ENCODE measurements around the gene PCDHAC1.

Gene PCDHAC1

GRCh38 chr5:140934964-140935606, 9.0 kb downstream of the PCDHAC1 start:
- DNase-seq (ENCODE audit: low spot score in 2 of 2) = no peak
- Mint-ChIP-seq H3K9me3 (no peaks in the 10 kb centered on the region), H3K36me3 (ENCODE audit: insufficient read depth) (no peaks in the 10 kb centered on the region), H3K4me3 (no peak overlapping the region), H3K4me1 (no peaks in the 10 kb centered on the region), H3K27me3 (peaks cover 6% of the 10 kb centered on the region), H3K27ac (ENCODE audit: low read depth) (no peak overlapping the region)
- no peak for ATAC-seq (replicated peaks; ENCODE audit: extremely low read depth, poor library complexity, severe bottlenecking)

DNA sequence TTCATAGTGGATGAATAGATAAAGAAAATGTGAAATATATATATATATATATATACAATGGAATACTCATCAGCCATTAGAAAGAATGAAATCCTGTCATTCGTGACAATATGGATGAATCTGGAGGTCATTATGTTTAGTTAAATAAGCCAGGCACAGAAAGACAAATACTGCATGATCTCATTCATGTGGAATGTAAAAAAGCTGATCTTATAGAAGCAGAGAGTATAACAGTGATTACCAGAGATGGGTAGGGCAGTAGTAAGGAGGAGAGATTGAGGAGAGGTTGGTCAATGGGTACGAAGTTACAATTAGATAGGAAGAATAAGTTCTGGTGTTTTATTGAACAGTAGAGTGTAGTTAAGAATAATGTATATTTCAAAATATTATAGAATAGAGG, 20.5 kb downstream of the PCDHAC1 start:
- Mint-ChIP-seq H3K4me3 (no peak overlapping the region), H3K9me3 (peaks cover 14% of the 10 kb centered on the region), H3K27me3 (peaks cover 5% of the 10 kb centered on the region), H3K4me1 (no peaks in the 10 kb centered on the region), H3K36me3 (ENCODE audit: insufficient read depth) (no peaks in the 10 kb centered on the region), H3K27ac (ENCODE audit: low read depth) (no peak overlapping the region)
- no peak for ATAC-seq (replicated peaks; ENCODE audit: extremely low read depth, poor library complexity, severe bottlenecking)
- DNase-seq (ENCODE audit: low spot score in 2 of 2) = no peak

DNA sequence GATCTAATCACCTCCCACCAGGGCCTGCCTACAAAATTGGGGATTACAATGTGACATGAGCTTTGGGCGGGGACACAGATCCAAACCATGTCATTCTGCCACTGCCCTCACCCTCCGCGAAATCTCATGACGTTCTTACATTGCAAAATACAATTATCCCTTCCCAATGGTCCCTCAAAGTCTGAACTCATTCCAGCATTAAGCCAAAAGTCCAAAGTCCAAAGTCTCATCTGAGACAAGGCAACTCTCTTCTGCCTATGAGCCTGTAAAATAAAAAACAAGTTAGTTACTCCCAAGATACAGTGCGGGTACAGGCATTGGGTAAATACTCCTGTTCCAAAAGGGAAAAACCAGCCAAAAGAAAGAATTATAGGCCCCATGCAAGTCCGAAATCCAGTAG, 25.5 kb downstream of the PCDHAC1 start:
- Mint-ChIP-seq H3K9me3 (peaks cover 7% of the 10 kb centered on the region), H3K27ac (ENCODE audit: low read depth) (no peak overlapping the region)

GRCh38 chr5:140953234-140953633, 27.1 kb downstream of the PCDHAC1 start:
- DNase-seq (ENCODE audit: low spot score in 2 of 2) (no peak), ATAC-seq (replicated peaks; ENCODE audit: extremely low read depth, poor library complexity, severe bottlenecking) (no peak)
- Mint-ChIP-seq H3K27me3 (peaks cover 15% of the 10 kb centered on the region), H3K36me3 (ENCODE audit: insufficient read depth) (no peaks in the 10 kb centered on the region), H3K27ac (ENCODE audit: low read depth) (no peak overlapping the region), H3K4me3 (no peak overlapping the region), H3K9me3 (peaks cover 5% of the 10 kb centered on the region), H3K4me1 (no peaks in the 10 kb centered on the region)

More for the DNA sequence above, 25.5 kb downstream of the PCDHAC1 start:
- Mint-ChIP-seq H3K27me3 (peaks cover 15% of the 10 kb centered on the region), H3K4me3 (no peak overlapping the region), H3K4me1 (no peaks in the 10 kb centered on the region), H3K36me3 (ENCODE audit: insufficient read depth) (no peaks in the 10 kb centered on the region)
- DNase-seq (ENCODE audit: low spot score in 2 of 2) (no peak), ATAC-seq (replicated peaks; ENCODE audit: extremely low read depth, poor library complexity, severe bottlenecking) (no peak)

DNA sequence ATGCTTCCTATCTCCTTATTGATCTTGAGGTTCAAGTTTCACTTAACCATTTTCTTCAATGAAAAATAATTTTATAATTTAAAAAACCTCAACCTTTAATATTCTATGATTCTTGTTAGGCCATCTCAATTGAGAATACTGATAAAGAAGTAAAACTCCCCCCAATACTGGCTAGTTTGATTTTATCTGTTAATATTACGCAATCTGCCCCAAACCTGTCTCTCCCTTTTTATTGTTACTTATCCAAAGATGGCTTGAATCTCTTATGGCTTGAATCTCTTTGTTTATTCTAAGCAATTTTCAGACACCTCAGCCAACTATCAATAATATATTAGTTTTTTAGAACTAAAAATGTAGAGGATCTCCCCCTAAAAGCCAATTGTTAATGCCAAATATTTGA, 36.1 kb downstream of the PCDHAC1 start:
- Mint-ChIP-seq H3K27ac (ENCODE audit: low read depth) (no peak overlapping the region), H3K4me3 (no peak overlapping the region), H3K4me1 (no peaks in the 10 kb centered on the region), H3K27me3 (peaks cover 25% of the 10 kb centered on the region), H3K36me3 (ENCODE audit: insufficient read depth) (no peaks in the 10 kb centered on the region), H3K9me3 (no peaks in the 10 kb centered on the region)
- DNase-seq (ENCODE audit: low spot score in 2 of 2) (no peak), ATAC-seq (replicated peaks; ENCODE audit: extremely low read depth, poor library complexity, severe bottlenecking) (no peak)

DNA sequence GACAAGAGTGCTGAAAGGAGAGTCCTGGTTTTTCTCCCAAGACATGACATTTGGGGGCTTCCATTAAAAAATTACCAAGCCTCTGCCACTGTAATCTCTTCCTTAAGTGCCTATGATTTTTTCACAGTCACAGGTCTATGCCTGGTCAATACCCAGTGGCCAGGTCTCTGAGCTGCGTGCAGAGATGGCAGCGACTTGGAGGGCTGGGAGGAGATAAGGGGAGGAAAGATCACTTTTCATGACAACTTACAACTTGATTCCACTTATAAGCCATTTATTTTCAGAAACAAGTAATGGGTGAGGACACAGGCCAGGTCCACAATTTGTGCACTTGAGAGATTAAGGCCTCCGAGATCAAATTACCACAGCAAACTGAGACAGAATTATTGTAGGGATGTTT, 38.3 kb downstream of the PCDHAC1 start:
- ATAC-seq (replicated peaks; ENCODE audit: extremely low read depth, poor library complexity, severe bottlenecking) (no peak), DNase-seq (ENCODE audit: low spot score in 2 of 2) (no peak)
- Mint-ChIP-seq H3K27me3 (peaks cover 35% of the 10 kb centered on the region), H3K36me3 (ENCODE audit: insufficient read depth) (peaks cover 2% of the 10 kb centered on the region), H3K4me3 (no peak overlapping the region), H3K9me3 (no peaks in the 10 kb centered on the region), H3K27ac (ENCODE audit: low read depth) (no peak overlapping the region), H3K4me1 (no peaks in the 10 kb centered on the region)

- Mint-ChIP-seq H3K4me1 (no peaks in the 10 kb centered on the region), H3K36me3 (ENCODE audit: insufficient read depth) (peaks cover 2% of the 10 kb centered on the region), H3K9me3 (no peaks in the 10 kb centered on the region), H3K27ac (ENCODE audit: low read depth) (no peak overlapping the region), H3K4me3 (no peak overlapping the region), H3K27me3 (peaks cover 35% of the 10 kb centered on the region)
- DNase-seq (ENCODE audit: low spot score in 2 of 2) (no peak), ATAC-seq (replicated peaks; ENCODE audit: extremely low read depth, poor library complexity, severe bottlenecking) (no peak)
Observed at GRCh38 chr5:140965905-140966292, 39.8 kb downstream of the PCDHAC1 start.

DNA sequence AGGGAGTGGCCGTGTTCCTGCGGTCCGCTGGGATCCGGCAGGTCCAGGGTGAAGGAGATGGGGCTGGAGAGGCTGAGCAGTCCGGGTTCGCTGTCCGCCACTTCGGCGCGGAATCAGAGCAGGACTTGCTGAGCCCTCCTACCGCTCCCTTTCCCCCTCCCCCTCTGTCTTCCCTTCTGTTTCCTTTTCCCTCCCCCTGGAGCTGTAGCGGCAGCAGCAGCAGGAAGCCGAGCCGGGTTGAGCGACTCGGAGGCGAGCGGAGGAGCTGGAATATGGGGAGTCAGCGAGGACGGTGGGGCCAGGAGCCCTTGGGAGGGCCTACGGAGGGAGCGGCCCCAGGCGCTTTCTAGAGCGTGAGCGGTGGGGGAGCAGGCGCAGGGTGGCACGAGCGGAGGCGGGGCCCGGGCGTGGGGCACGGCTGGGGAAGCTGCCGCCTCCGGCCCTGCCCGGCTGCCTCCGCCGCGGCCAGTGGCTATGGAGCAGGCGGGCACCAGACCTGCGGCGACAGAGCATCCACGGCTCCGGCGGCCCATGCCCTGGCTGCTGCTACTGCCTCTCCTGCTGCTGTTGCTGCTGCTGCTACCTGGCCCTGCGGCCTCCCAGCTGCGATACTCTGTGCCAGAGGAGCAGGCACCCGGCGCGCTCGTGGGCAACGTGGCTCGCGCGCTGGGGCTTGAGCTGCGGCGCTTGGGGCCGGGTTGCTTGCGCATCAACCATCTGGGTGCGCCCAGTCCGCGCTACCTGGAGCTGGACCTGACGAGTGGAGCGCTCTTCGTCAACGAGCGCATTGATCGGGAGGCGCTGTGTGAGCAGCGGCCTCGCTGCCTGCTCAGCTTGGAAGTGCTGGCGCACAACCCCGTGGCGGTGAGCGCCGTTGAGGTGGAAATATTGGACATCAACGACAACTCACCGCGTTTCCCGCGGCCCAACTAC, 40.5 kb downstream of the PCDHAC1 start, which contains the start of gene PCDHAC2:
PCDHAC2 (plus strand) TSS at position 184 of the 933 bp plus-strand sequence; CDS start at position 475, 291 bp downstream.
- no peak for ATAC-seq (replicated peaks; ENCODE audit: extremely low read depth, poor library complexity, severe bottlenecking)
- no peak within 1 kb of the TSS for H3K4me3 Mint-ChIP-seq

GRCh38 chr5:140967226-140967893, 41.3 kb downstream of the PCDHAC1 start:
- ATAC-seq (replicated peaks; ENCODE audit: extremely low read depth, poor library complexity, severe bottlenecking) = no peak
- Mint-ChIP-seq H3K27ac (ENCODE audit: low read depth) (no peak overlapping the region), H3K36me3 (ENCODE audit: insufficient read depth) (peaks cover 2% of the 10 kb centered on the region), H3K9me3 (no peaks in the 10 kb centered on the region), H3K27me3 (peaks cover 35% of the 10 kb centered on the region), H3K4me3 (no peak overlapping the region), H3K4me1 (no peaks in the 10 kb centered on the region)
- DNase-seq (ENCODE audit: low spot score in 2 of 2) = no peak

More for the DNA sequence above, 40.5 kb downstream of the PCDHAC1 start, which contains the start of gene PCDHAC2:
- Mint-ChIP-seq H3K4me1 (no peaks in the 10 kb centered on the region), H3K36me3 (ENCODE audit: insufficient read depth) (peaks cover 2% of the 10 kb centered on the region), H3K27ac (ENCODE audit: low read depth) (no peak within 1 kb of the TSS), H3K9me3 (no peaks in the 10 kb centered on the region), H3K27me3 (peaks cover 35% of the 10 kb centered on the region)
- no peak for DNase-seq (ENCODE audit: low spot score in 2 of 2)

DNA sequence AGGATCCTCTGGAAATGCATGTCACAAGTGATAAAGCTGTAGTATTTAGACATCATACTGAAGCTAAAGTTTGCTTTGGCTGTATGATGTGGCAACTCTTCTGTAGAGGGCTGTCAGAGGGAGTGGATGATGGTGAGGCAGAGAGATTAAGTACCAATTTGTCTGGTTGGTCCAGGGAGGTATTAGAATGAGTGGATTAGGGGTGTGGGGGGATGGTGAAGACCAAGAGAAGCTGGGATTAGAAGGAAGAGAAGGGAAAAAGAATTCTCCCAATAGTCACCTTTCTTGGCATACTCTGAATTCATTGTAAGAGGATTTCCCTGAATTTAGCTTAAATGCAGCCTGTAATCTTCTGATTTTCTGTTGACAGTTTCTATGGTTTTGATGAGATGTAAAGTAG, 43.8 kb downstream of the PCDHAC1 start:
- Mint-ChIP-seq H3K27ac (ENCODE audit: low read depth) (no peak overlapping the region), H3K9me3 (no peaks in the 10 kb centered on the region), H3K4me3 (no peak overlapping the region), H3K36me3 (ENCODE audit: insufficient read depth) (peaks cover 2% of the 10 kb centered on the region), H3K27me3 (peaks cover 29% of the 10 kb centered on the region), H3K4me1 (no peaks in the 10 kb centered on the region)
- no peak for ATAC-seq (replicated peaks; ENCODE audit: extremely low read depth, poor library complexity, severe bottlenecking)
- no peak for DNase-seq (ENCODE audit: low spot score in 2 of 2)

- Mint-ChIP-seq H3K36me3 (ENCODE audit: insufficient read depth) (no peaks in the 10 kb centered on the region), H3K4me1 (no peaks in the 10 kb centered on the region), H3K9me3 (no peaks in the 10 kb centered on the region), H3K27me3 (peaks cover 20% of the 10 kb centered on the region), H3K27ac (ENCODE audit: low read depth) (no peak overlapping the region), H3K4me3 (no peak overlapping the region)
- ATAC-seq (replicated peaks; ENCODE audit: extremely low read depth, poor library complexity, severe bottlenecking) = no peak
- no peak for DNase-seq (ENCODE audit: low spot score in 2 of 2)
Observed at GRCh38 chr5:140973550-140973949, 47.5 kb downstream of the PCDHAC1 start.

DNA sequence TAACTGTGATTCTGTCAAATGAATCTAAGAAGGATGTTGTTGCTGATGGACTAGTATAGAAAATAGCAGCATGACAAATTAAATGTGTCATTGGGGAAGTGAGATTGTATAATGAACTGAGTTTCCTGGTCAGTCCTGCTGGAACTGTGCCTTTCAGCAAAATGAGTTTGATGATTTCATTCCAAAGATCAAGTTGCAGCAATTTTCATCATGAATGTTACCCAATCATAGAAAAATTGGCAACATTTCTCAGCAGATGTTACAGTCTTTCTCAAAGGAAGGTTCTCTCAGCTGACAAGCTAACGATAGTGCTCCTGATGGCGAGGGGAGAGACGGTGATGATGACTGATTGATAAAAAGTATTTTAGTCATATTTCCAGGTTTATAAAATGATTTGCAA, 50.9 kb downstream of the PCDHAC1 start:
- DNase-seq (ENCODE audit: low spot score in 2 of 2) (no peak), ATAC-seq (replicated peaks; ENCODE audit: extremely low read depth, poor library complexity, severe bottlenecking) (no peak)
- Mint-ChIP-seq H3K4me1 (no peaks in the 10 kb centered on the region), H3K4me3 (no peak overlapping the region), H3K36me3 (ENCODE audit: insufficient read depth) (peaks cover 2% of the 10 kb centered on the region), H3K9me3 (no peaks in the 10 kb centered on the region), H3K27ac (ENCODE audit: low read depth) (no peak overlapping the region), H3K27me3 (peaks cover 33% of the 10 kb centered on the region)
